ENCODE results near the gene GALK2.

The GALK2 gene

DNA sequence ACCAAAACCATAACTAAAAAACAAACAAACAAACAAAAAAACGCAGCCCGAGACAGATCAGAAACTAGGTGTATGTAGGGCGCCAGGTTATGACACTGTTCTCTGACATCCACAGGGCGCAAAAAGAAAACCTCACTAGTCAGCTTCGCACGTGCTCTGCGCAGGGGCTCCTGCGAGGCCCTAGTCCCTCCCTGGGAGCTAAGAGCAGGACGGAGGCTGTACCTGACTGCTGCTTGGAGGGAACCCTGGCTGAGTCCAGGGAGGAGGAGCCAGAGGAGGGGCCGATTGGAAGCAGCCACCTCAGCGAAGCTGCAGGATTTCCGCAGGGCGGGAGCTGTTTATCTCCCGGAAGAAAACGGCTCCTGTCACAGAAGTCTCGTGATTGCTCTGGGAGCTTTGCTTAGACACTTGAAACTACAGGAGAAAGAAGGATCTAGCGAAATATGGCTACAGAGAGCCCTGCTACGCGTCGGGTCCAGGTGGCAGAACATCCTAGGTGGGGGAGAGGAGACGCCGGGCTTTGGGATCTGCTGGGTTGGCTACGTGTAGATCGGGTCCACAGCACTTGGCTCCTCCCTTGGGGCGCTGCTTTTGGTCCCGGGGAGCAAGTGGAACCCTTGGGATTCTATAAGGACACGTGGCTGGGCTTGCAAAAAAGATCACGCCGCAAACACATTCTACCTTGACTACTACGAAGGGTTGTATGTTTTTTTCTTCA, at the start of gene GALK2:
GALK2 (plus strand) TSS at position 368 of the 718 bp plus-strand sequence; CDS start at position 444, 76 bp downstream.
- DNase-seq (ENCODE audit: low spot score), result peak; percentile 54

DNA sequence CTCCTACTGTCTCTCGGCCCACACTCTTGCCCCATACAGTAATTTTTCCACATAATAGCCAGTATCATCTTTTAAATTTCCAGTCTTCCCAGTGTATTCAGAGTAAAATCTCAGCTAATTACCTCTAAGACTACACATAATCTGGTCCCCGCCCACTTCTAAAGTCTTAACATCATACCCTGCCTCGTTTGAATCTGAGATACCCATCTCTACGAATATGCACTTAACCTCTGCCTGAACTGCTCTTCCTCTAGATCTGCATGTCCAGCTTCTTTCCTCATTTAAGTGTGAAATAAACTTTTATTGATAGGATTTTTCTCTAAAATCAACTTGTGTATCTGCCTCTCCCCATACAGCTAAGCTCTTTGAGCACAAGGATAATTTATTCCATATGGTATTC, 49.2 kb upstream of the GALK2 start:
- DNase-seq (ENCODE audit: low spot score), result no peak

DNA sequence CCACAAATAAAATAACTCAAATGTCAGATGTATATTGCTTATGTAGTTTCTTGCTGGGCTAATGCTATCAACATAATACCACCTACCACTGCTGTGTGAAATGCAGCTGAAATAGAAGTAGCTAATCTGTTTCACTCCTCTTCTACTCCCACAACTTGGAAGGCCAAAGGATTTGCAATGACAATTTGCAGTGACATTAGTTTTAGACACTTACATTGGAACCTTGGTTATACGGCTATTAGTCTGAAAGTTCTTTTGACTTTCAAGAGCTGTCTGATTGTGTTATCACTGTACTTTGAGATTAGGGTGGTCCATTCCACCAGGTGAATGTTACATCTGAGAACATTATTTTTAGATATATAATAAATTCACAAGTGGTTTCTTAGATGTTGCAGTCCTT, 48.1 kb upstream of the GALK2 start:
- DNase-seq (ENCODE audit: low spot score), result no peak

DNA sequence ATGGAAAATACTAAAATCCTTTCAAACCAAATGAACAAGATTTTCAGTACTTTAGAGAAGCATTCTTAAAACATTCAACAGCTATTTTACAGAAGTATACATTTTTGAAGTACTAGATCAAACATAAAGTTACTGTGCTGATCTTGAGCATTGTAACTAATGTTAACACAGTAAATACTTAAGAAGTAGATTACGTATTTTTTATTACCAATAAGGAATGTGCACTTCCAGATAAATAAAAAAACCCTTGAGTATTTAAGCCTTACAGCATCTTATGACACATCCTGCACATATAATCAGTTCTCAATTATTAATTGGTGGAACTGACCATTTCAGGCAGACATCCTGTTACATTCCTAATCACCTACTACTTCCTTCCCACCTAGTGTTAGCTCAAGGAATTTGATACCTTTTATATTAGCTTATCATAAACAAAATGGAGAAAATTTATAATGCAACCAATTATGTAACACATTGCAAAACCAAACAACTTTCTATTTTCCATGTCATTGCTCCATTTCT, 47.4 kb upstream of the GALK2 start:
- DNase-seq (ENCODE audit: low spot score), result no peak

DNA sequence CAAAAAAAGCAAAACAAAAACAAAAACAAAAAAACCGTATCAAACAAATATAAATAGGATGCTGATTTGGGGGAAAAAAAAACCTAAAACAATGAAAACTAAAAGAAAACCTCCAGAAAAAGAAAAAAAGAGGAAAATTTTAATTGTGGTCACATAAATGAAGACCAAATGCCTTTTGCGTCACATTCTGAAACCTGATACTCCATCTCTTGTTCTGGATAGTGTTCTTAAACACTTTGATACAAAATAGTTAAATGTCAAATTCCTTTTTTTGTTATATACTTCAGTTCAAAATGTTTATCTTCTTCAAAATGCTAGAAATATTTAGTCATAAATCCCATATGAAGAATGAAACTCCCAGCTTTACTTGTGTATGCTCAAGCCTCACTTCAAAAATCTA, 45.7 kb upstream of the GALK2 start:
- no peak for DNase-seq (ENCODE audit: low spot score)

DNA sequence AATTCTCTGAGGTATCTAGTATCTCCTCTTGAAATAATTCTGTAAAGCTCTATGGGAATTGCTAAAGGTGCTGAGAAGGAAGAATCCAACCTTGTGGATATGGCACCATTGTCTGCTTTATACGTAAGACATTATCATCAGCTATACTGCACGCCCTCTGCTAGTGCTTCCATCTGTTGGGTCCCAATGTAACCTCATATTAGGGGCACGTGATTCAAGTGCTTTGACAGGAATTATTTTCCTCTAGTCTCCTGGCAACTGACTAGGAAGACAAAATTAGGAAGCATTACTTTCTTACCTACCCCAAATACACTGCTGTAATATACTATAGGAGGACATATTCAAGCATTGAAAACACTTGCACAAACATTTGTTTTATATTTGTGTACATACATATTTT, 38.6 kb upstream of the GALK2 start:
- no peak for DNase-seq (ENCODE audit: low spot score)

DNA sequence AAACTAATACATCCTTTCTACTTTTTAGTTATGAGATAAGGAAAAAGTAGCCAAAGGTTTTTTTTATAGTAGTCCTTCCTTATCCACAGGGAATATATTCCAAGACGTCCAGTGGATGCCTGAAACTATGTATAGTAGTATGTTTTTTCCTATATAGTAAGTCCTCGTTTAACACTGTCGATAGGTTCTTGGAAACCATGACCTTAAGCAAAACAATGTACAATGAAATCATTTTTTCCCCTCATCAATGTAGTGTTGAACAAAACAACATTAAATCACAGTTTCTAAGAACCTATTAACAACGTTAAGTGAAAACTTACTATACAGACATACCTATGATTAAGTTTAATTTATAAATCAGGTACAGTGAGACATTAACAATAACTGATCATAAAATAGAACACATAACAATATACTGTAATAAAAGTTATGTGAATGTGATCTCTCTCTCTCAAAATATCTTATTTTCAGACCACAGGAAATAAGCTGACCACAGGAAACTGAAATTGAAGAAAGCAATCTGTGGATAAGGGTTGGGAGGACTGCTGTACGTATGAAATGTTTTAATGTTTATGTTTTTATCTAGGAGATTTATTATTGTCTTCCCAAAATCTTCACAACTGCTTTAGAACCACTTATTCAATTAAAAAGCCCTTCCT, 35.2 kb upstream of the GALK2 start:
- no peak for DNase-seq (ENCODE audit: low spot score)

DNA sequence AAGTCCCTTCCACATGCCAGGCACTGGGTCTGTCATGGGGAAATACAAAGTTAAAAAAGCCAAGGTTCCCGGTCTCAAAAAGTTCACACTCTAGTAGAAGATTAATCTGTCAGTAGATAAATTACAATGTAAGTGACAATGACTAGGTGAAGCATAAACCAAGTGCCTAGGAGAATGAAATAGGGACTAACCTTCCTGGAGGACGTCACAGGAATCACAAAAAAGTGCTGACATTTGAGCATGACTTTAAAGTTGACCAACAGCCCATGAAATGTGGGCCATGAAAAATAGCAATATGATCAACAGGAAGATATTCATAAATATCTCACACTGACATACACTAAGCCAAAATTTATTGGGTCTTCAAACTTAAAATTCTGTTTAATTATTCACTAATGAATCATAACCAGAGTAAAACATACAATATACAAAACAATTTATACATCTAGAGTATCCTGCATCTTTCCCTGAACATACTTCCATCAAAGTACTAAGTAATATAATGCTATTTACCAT, 34.6 kb upstream of the GALK2 start:
- no peak for DNase-seq (ENCODE audit: low spot score)

DNA sequence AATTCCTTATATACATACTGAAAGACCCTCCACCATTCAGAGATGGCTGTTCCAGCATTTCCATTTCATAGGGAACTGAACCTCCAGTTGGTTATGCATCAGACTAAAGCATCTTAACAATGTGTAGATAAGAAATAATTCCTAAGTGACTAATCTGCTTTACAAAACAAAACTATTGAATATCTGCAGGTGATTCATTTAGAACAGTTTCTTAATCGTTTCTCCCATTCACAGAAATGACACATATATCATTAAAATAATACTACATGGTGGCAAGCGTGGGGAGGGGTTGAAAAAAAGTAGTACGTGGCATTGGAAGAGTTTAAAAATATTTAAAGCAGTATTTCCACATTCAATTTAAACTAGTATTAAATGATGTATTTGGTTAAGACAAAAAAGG, 34.1 kb upstream of the GALK2 start:
- no peak for DNase-seq (ENCODE audit: low spot score)

DNA sequence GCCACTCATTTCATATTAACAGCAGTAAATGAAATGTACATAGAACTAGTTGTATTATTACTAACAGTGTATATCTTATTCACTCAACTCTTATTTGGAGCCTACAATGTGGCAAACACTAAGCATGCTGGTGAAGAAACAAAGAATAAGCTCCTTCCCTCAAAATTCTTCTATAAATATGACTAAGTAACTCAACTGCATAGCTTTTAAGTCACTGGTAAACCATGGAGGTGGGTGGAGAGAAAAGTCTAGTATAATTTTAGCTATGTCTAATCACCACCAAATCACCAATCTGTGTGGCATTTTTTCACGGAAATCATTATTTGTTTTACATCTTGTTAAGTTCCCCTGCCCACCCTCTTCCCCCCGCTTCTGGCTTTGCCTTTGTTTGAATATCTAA, 32.2 kb upstream of the GALK2 start:
- DNase-seq (ENCODE audit: low spot score), result no peak

DNA sequence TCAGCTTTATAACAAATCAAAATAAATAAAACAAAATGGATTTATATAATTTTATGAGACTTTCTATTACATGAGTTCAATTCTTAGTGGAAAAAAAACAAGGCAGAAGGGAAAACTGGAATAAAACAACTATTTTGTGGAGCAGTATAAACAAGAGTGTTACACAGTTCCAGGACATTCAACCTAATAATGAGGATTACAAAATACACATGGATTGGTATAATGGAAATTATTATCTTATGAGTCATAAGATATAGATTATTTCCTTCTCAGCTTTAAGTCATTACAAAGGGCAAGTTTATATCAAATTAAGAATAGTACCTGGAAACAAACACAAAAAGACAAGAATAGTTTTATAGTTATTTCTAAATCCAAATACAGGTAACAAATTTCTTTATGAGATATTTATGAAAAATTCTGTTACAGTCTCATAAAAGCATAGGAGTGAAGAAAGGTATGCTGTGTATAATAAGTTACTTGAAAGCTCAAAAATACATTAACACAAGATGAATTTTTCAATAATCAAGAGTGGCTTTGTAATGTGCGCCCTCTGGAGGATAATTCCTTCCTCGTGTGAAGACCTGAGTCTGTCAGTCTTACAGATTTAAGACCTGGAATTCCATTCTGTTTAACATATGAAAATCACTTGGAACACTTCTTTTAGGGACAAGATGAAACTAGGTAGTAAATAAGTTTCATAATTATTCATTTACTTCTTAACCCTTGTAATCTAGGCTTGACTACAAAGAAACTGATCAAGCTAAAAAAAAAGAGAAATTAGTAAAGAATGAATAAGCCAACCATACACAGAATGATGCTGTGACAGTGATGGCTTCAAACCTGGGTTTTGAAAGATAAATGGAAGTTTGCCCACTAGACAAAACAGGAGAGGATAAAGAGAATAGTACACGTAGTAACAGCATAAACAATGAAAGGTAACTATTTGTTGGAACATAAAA, 24.1 kb upstream of the GALK2 start:
- peak; percentile 50 for DNase-seq (ENCODE audit: low spot score)

DNA sequence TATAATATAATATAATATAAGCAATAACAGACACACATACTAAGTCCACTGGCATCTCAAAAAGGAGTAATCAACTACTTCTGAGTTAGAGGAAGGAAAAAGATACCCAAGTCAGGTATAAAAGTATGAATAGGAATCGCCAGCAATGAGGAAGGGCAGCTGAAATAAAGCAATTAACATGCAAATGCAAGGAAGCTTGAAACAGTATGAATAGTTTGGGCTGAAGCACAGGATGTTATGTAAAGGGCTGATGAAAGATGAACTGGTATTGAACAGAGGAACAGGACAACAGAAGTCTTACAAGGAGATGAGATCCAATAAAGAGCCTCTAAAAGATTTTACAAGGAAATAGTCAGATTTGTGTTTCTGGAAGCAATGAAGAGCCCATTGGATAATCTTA, 21.7 kb upstream of the GALK2 start:
- DNase-seq (ENCODE audit: low spot score), result no peak

DNA sequence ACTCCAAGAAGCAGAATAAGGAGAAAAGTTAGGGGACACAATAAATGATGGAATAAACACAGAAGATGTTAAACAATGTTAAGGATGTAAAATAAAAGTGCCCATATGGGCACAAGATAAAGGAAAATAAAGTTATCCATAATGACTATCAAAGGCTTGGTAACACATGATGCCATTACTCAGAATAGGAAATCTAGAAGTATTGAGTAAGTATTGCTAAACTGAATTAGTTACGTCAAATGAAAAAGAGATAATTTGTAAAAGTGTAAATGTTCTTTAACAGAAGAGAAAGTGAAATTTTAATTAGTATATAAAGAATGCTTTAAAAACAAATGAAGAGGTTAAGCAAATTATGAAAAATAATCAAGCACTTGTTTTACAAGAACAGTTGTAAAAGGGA, 21.3 kb upstream of the GALK2 start:
- DNase-seq (ENCODE audit: low spot score), result no peak

DNA sequence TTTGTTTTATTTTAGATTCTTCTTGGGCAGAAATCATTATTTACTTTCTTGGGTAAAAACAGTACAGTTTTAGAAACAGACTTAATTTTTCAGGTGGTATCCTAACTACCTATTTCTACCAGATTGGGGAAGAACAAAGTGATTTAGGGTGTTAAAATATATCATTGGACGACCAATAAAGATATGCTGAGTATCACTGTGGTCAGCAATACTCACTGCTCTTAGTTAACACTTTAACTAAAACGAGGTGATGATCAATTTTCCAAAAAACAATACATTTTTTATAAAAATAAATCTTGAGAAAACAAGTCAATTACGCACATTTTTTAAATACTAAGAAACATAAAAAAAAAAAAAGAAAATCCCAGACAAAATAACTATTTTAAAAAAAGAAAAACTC, 18.2 kb upstream of the GALK2 start:
- no peak for DNase-seq (ENCODE audit: low spot score)

DNA sequence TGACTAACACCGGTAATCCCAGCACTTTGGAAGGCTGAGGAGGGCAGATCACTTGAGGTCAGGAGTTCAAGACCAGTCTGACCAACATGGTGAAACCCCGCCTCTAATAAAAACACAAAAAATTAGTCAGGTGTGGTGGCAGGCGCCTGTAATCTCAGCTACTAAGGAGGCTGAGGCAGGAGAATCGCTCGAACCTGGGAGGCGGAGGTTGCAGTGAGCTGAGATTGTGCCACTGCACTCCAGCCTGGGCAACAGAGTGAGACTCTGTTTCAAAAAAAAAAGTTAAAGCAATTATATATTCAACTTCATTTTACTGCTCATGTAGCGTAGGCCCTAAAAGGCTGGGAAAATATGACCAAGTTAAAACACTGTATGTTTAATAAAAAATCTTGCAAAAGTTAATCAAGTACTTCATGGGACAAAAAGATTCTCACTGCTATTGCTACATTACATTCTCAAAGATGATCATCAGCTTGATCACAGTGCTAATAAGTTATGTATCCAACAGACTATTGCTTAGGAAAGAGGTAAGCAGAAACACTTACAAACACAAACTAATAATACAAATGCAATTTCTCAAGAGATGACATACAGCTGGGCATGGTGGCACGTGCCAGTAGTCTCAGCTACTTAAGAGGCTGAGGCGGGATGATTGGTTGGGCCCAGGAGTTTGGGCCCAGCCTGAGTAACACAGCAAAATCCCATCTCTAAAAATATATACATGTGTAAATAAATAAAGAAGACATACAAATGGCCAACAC, 17.3 kb upstream of the GALK2 start:
- DNase-seq (ENCODE audit: low spot score), result no peak

DNA sequence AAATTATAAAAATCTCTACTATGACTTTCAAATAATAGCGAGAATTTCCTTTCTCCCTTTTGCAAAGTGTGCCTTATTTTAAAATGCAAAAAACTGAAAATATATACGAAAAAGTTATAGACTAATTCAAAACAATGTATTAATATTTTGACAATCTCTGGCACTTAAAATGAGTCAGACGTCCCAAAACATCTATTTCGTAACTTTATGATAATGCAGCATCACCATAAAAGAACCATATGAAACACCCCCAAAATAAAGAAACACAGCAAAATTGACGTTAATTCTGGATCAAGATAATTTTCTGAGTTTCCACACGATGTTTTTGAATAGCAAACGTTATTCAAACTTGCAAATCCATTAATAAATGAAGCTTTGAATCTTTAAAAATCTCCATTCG, 15.7 kb upstream of the GALK2 start:
- DNase-seq (ENCODE audit: low spot score), result no peak

DNA sequence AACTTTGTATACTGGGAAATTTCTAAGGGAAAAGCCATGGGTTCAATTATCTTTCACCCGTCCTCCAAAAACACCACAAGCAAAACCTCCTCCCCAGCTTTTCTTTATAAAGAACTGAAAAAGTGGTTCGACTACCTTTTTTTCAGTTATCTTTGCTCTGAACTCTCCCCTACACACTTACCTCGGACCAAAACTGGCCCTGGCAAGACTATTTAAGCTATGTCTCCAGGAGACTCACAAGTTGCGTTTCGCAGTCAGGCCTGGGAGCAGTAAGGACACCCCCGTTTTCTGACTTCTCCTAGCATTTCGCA, 15.3 kb upstream of the GALK2 start:
- no peak for DNase-seq (ENCODE audit: low spot score)

DNA sequence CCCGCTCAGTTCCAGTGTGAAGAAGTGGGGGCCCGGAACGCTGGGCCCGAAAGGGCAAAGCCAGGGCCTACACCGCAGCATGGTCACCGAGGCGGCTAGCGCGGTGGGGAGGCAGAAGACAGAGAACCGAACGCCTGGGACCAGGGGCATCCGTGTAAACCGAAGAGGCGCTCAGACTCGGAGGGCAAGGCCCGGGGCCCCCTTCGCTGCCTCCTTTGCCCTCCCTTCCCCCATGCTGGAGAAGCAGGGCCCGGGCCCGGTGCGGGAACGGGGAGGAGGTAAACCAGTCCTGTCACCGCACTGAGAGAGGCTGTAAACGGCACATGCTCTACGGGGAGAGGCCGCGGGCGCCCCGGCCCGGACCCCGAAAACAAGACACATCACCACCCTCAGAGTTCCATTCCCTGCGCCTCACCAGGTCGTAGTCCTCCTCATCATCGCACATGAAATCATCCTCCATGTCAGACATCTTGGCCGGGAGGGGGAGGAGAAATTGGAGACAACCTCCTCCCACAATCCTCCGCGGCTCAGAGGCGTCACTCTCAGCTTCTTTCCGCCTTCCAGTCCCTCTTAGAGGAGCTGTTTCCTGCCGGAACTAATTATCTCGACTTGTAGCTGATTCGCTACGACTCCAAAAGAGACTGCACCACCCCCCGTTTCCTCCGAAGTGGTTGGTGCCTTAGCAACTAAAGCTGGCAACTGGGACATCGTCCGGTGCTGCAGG, 14.8 kb upstream of the GALK2 start, which contains the start of gene COPS2:
COPS2 (minus strand) TSS at position 490 of the 724 bp plus-strand sequence; CDS start at position 469, 21 bp downstream.
- peak; percentile 75 for DNase-seq (ENCODE audit: low spot score)

DNA sequence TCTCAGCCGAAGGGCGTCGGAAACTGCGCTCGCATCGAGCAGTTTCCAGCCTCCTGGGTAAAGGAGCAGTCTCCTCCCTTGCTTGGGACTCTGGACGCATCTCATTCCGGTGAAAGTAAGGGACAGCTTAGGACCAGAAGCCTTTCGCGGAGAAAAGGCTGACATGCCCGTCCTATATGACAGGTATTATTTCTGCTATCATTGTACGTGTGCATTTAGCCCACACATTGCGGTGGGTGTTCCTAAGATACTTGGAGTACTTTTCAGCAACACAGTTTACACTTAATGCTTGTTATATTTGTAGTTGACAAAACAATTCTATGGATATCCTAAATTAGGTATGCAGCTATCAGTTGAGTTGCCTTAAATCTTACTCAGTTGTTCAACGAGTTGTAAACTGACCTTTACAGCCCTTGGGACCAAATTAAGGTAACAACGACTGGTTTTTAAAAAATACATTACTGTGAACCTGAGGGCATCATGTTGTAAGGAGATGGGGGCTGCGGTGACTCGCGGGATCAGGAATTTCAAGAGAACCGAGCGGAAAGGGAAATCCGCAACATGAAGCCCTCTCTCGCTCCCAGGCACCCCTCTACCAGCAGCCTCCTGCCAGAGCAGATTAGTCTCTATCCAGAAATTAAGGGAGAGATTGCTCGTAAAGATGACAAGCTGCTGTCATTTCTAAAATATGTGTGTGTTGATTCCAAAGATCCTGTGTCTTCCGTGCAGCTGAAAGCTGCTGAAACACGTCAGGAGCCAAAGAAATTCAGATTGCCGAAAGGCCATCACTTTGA, 14.0 kb upstream of the GALK2 start:
- DNase-seq (ENCODE audit: low spot score), result no peak

DNA sequence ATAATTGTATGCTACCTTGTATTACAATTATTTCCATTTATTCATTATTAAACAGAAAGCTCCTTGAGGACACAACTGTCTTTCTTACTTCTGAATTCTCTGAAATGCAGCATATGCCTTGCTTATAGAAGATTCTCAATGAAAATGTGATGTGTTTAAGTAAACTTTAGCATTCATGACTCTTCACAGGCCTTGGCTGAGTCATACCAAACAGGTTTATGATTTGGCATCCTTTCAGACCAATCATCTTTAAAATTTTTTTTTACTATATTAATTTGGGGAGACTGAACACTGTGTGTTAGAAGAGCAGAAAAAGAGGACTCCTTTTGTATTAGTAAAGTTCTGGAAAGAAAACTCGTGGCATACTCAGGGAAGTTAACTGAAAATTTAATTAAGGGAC, 6.4 kb upstream of the GALK2 start:
- DNase-seq (ENCODE audit: low spot score), result no peak
